ELR (cell line): ENCODE data around the gene PRKAA1.

Experiments
- DNase-seq: peaks from one replicate; pipeline ENCODE4 v3.0.0-alpha.2; 2015; ENCODE audit warnings: low read depth

Gene PRKAA1

DNA sequence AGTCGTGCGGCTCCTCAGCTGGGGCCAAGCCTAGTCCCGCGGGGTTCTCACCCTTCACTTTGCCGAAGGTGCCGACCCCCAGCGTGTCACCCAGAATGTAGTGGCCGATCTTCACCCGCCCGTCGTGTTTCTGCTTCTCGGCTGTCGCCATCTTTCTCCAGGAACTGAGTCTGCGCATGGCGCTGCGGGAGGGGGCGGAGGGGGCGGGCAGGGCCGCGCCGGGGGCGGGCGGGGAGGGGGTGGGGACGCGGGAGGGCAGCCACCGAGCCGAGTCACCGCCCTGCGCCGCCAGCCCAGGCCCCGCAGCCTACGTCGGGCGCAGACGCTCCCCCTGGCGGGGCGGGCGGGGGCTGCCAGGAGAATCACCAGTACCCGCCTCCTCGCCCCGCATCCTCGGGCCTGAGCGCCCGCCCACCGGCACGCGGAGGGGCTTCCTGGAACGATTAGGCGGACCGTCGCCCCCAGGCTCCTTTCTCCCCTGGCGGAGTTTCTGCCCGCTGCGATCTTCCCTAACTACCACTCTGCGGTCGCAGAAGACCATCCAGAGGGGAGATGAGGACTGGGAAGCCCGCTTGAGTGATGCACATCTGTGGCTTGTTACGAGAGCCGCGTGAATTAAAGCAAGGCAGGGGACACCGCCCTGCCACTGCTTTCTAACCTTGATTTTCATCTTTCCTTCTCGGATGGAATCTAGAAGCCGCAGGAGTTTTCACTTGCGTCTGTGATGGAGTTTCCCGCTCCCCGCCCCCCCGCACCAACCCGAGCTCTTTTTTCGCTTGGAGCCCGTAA, at the start of gene PRKAA1:
PRKAA1 (minus strand) TSS at position 363 of the 789 bp plus-strand sequence; CDS start at position 178, 185 bp downstream.
- DNase-seq, result peak; percentile 91

- DNase-seq, result no peak
These were observed 49.4 kb upstream of the PRKAA1 start for GRCh38 chr5:40847525-40847924.

DNA sequence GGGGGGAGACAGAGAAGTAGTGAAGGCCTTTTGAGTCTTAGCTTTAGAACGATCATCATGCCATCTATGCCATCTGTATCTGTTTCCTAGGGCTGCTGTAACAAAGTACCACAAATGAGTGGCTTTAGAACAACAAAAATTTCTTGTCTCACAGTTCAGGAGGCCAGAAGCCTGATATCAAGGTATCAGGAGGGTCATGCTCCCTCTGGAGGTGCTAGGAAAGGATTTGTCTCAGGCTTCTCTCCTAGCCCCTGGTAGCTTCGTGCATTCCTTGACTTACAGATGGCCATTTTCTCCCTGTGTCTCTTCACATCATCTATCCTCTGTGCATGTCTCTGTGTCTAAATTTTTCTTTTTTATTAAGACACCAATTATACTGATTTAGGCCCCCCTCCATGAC, 48.2 kb upstream of the PRKAA1 start:
- DNase-seq, result no peak

DNA sequence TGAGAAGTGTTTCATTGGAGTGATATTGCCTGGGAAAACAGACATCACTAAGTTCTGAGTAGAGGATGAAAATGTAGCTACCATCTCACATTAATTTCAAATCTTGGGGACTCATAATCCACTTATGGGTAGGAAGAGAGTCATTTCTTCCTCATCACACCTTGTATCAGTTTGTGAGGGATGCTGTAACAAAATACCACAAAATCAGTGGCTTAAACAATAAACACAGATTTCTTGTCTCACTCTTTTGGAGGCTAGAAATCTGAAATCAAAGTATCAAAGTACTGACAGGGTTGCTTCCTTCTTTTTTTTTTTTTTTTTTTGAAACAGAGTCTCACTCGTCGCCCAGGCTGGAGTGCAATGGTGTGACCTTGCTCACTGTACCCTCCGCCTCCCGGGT, 46.4 kb upstream of the PRKAA1 start:
- DNase-seq, result no peak

GRCh38 chr5:40842351-40842750, 44.2 kb upstream of the PRKAA1 start:
- peak; percentile 77 for DNase-seq

DNA sequence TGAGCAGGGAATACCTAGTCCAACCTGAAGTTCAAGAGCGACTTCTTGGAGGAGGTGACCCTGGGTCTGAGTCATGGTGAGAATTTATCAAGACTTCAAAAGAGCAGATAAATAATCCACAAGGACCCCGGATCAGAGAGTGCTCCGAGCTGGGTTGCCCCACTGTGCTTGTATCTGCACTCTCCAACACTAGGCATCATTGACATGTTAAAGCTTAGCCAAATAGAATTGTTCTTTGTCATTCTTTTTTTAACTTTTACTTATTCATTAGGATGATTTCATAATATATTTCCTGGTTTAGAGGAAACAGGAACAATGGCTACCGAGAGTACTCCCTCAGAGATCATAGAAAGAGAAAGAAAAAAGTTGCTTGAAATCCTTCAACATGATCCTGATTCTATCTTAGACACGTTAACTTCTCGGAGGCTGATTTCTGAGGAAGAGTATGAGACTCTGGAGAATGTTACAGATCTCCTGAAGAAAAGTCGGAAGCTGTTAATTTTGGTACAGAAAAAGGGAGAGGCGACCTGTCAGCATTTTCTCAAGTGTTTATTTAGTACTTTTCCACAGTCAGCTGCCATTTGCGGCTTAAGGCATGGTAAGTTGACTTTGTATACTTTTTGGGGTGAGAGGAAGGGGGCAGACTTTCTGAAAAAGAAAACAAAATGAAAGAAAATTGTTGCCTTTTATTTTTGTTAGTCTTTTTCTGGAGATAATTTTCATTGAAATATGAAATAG, 43.1 kb upstream of the PRKAA1 start, which contains the start of gene CARD6:
CARD6 (plus strand) TSS at position 300 of the 738 bp plus-strand sequence; CDS start at position 316, 16 bp downstream.
- DNase-seq, result peak; percentile 32

GRCh38 chr5:40838086-40838485, 39.9 kb upstream of the PRKAA1 start:
- no peak for DNase-seq

GRCh38 chr5:40834849-40835787, 36.9 kb upstream of the PRKAA1 start, which contains the start of gene RPL37:
Gene RPL37, minus strand, starts transcription at chr5:40835222. Its CDS starts 37 bp downstream, at chr5:40835185.
- peak; percentile 99 for DNase-seq

DNA sequence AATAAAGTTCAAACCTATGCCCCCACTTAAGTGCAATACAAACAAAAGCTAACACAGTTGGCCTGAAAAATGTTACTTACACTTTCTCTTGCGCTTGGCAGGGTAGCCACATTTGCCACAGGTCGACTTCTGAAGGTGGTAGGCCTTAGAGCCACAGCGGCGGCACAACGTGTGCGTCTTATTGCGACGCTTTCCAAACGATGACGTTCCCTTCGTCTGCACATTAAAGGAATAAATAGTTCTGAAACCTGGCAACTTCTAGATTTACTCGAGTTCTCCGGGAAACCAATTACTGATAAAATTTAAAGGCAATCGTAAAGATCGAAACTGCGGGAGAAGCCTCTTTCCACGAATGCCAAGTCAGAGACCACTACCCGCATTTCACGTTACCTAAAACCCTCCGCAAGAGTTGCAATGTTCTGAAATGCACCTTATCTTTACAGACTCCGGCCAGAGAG, 36.2 kb upstream of the PRKAA1 start:
- DNase-seq, result peak; percentile 33

- no peak for DNase-seq
These were observed 35.6 kb upstream of the PRKAA1 start for GRCh38 chr5:40833712-40834229.

DNA sequence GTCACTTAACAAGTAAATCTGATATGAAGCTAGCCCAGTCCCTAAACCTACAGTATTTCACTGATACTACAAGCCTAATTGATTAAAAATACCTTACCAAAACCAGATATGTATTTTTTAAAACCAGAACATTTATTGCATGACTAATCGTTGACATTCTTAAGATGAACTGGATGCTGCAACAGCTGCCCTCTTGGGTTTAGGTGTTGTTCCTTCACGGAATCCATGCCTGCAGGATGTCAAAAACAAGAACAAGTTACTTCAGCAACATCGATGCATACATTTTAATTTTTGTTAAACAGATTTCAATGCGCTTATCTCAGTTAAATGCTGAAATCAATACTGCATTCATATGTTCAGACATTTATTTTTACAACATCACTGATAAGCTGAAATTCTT, 34.2 kb upstream of the PRKAA1 start:
- peak; percentile 45 for DNase-seq

DNA sequence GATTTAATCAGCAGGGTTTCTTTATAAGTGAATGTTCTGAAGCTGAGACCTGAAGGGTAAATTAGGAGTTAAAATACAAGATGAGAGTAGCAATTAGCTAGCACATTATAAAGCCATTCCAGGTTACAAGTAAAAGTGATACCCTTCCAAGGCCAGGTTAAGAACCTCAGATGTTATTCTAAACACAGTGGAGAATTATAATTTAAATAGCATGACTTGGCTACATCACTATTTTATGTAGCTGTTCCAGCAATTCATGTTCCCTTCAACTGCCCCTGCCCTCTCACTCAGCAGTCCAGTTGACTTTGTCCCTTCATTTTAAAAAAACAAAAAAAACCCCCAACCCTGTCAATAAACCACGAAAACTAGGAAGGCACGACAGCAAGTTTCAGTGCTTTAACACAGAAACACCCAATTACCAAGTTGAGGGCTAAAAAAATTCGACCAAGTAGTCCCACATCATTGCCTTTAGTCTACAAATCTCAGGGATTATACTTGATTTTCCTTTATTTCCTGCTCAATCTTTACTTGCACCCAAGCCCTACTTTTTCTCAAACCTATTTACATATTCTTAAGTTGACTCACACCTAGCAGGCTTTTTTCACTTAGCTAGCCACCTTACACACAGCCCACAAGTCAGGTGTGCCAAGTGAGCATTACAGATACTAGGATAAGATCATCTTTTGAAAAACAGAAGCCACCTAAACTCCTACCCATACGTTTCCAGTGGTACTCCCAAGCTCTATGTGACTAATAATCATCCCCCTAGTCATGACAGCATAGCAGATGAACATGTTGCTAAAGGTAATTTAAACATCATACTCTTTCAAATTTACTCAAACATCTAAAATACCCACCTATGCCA, 33.4 kb upstream of the PRKAA1 start:
- DNase-seq, result no peak

GRCh38 chr5:40829748-40830533, 31.8 kb upstream of the PRKAA1 start:
- DNase-seq, result no peak

DNA sequence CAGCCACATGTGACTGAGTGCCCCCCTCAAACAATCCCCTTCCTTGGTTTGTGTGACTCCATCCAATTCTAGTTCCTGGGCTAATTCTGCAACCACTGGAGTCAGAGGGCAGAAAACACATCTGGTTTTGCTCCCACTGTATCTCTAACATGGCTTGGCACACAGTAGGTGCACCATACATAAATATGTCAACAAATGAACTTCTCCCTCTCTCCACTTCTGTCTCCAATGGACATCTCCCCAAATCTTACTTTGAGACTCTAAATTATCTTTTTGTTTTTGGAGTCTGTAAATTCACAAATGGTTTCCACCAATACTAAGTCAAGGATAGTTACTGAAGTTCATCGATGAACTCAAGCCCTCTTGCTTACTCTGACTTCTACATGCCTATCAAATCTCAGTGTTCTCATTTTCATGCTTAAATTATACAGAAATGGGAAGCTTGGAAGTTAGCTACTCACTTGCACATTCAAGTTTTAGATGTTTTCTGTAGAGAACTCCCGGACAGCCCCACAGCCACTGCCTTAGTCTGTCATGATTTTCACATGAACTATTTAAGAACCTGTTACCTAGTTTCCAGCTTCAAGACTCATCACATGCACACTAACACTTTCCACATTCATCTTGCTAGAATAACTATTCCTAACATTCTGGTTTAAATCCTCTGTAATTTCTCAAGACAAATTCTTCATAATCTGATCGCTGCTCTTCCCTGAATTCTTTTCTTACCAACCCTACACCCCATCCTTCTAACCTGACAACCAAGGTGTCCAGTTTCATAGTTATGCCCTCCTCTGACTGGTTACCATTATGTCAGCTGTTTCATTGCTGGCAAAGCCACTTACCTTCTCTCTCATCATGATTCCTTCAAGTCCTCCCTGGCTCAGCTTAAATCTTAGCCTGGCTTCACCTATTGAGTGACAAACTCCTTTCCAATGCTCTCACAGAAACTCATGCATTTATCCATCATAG, 30.8 kb upstream of the PRKAA1 start:
- DNase-seq, result no peak

DNA sequence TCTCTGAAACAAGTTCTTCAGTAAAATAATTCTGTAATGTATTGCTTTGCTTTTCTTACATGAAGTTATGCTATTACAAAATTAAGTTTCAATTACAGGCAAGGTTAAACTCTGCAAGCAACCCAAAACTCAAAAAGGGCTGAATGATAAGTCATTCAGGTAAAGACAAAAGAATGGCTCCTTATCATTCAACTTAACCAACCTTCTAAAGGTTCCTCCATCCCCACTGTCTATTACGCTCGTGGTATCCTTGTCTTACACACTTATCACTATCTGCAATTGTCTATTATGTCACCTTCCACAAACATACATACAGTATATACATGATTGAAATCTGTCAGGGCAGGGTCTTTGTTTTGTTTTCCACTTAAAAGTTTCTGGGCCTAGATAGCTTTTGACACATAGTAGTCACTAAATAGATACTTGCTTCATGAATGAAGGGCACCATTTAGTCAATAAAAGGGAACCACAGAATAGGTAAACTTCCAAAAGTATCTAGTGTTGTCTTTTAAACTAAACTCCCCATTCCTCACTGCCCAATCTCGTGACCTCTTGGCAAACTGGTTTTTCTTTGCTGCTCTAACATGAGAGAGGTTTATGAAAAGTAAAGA, 30.0 kb upstream of the PRKAA1 start:
- no peak for DNase-seq

DNA sequence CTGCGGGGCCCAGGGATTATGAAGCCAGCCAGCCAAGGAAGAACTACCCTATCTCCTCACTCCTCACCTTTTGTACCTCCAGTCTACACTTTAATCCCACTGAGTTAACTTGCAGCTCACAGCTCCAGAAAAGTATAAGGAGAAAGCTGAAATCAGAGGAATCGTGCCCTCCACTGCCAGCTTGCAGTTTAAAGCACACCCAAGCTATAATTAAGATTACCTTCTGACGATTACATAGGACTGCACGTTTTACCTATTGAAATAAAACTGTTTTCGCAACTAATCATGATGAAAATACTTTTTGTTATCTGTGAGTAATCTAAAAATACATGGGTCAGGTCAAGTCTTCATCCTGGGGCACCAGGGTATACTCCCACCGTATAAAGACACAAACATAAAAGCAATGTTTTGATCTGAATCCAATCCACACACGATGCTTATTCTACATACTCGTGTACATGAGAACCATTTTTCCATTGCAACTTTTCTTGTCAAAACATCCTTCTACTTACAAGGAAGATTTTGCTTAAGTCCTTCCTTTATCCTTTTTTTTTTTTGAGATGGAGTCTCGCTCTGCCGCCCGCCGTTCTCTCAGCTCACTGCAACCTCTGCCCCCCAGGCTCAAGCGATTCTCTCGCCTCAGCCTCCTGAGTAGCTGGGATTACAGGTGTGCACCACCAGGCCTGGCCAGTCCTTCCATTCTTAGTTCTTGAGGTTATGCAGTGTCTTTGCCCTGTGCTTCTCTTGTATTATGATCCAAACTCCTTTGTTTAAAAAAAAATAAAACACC, 29.2 kb upstream of the PRKAA1 start:
- no peak for DNase-seq

DNA sequence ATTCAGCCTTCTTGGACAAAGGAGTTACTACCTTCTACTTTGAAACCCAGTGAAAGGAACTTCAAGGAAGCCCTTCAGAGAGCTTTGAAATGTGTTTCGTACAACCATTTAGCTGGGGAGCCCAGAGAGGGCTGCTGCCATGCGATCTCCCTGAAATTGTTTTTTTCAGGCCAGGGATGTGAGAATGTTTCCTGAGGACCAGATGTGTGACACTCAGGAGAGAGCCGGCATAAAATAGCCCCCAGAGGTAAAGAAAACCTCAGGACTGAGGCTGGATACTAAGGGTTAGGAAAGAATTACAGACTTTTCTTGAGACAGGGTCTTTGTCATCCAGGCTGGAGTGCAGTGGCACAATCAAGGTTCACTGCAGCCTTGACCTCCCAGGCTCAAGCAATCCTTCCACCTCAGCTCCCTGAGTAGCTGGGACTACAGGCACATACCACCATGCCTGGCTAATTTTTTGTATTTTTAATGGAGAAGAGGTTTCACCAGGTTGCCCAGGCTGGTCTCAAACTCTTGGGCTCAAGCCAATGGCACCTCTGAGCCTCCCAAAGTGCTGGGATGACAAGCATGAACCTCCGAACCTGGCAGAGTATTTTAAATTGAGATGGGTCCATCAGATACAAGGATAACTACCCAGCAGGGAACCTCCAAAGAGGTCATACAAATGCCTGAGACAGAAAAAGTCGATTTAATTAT, 28.5 kb upstream of the PRKAA1 start:
- DNase-seq, result no peak
